Esophagus muscularis mucosa (tissue), 4 donors: ENCODE measurements around the gene LRRC75A. TPM values are rescaled to one million over a fixed set of nuclear protein-coding genes. Genes with fewer than 3 reads are reported as not detected.

Experiments used
- DNase-seq: peaks from one replicate; pipeline ENCODE4 v3.0.0-alpha.2; 2017; ENCODE audit errors: extremely low spot score
- H3K27ac ChIP-seq, 4 donors: fragments of 200-600 bp; sonication (generic); replicated peaks in 1 of 4; 1 replicate in 3 of 4; 2 replicates in 1 of 4; pipeline ENCODE4 v1.5.1; 2016 to 2019; ENCODE audit warnings: mild to moderate bottlenecking in 1 of 4
- H3K27me3 ChIP-seq, 4 donors: fragments of 200-600 bp; sonication (generic); one replicate each; pipeline versions ENCODE4 v1.5.1 to v1.6.0; 2016 to 2019
- H3K36me3 ChIP-seq, 4 donors: fragments of 200-600 bp; sonication (generic); one replicate each; pipeline ENCODE4 v1.5.1; 2016 to 2019
- H3K4me1 ChIP-seq, 4 donors: fragments of 200-600 bp; sonication (generic); one replicate each; pipeline ENCODE4 v1.5.1; 2016 to 2019
- H3K4me3 ChIP-seq, 4 donors: fragments of 200-600 bp; sonication (generic); 1 replicate in 2 of 4; 2 replicates in 2 of 4; pipeline ENCODE4 v1.5.1; 2016 to 2019; ENCODE audit warnings: mild to moderate bottlenecking in 4 of 4, moderate library complexity in 1 of 4
- H3K9me3 ChIP-seq, 4 donors: fragments of 200-600 bp; sonication (generic); 1 replicate in 3 of 4; 2 replicates in 1 of 4; pipeline ENCODE4 v1.5.1; 2016 to 2019
- EP300 ChIP-seq: sonication (generic); formaldehyde crosslinking; IDR thresholded peaks from one replicate; pipeline ENCODE4 v1.6.1; 2017; ENCODE audit warnings: antibody characterized with exemption
- POLR2A ChIP-seq: fragments of 450-650 bp; IDR thresholded peaks from one replicate; pipeline ENCODE4 v1.6.1; 2017; ENCODE audit warnings: antibody characterized with exemption, moderate library complexity, mild to moderate bottlenecking, low read depth
- POLR2AphosphoS5 ChIP-seq, 2 donors: sonication (generic); formaldehyde crosslinking; IDR thresholded peaks; one replicate each; pipeline ENCODE4 v1.6.1; 2017; ENCODE audit warnings: antibody characterized with exemption in 2 of 2
- WGBS: methylation state at CpG from one replicate; pipeline ENCODE4 v1.1.5; 2018; 5-methylcytosine and 5-hydroxymethylcytosine counted together
- intact Hi-C: fragments of 100-400 bp; cut with DNase I; formaldehyde crosslinking; loops from one replicate; pipeline ENCODE4 v1.15.1; 2023
- total RNA-seq, 4 donors: library from RNA; depleted of rRNA; stranded (reverse); fragments of >200 nt; gene quantifications; one replicate each; pipeline versions ENCODE4 v1.1.0 to v1.2.1, GENCODE V29; 2016
- TF ChIP-seq, protein P1 (sequence below), 3 experiments: fragments of 200-600 bp in 2 of 3; fragments of 450-650 bp in 1 of 3; sonication (generic) in 2 of 3; IDR thresholded peaks; one replicate each; pipeline ENCODE4 v1.5.1; 2017 to 2019; ENCODE audit warnings: antibody characterized with exemption in 3 of 3, mild to moderate bottlenecking in 2 of 3, moderate library complexity in 1 of 3

The LRRC75A gene
- total RNA-seq, 4 donors from 2014 or later, result 0.83 to 3.5 (median 2.0) TPM

GRCh38 chr17:16439303-16439791 is 52.6 kb downstream of the LRRC75A start:
- peaks cover 26 to 56% (median 53%) of the 10 kb centered on the region in 4 donors for H3K4me1 ChIP-seq
- no peaks in the 10 kb centered on the region for H3K27me3 ChIP-seq
- WGBS, result 4% methylated on average over 12 of the region's 25 CpGs
- no peaks in the 10 kb centered on the region for H3K9me3 ChIP-seq
- DNase-seq, result no peak
- TF ChIP-seq POLR2AphosphoS5 (IDR thresholded peaks at IDR 0.05) (no peak), POLR2A (no peak), EP300 (no peak)
- TF ChIP-seq, protein P1, sequence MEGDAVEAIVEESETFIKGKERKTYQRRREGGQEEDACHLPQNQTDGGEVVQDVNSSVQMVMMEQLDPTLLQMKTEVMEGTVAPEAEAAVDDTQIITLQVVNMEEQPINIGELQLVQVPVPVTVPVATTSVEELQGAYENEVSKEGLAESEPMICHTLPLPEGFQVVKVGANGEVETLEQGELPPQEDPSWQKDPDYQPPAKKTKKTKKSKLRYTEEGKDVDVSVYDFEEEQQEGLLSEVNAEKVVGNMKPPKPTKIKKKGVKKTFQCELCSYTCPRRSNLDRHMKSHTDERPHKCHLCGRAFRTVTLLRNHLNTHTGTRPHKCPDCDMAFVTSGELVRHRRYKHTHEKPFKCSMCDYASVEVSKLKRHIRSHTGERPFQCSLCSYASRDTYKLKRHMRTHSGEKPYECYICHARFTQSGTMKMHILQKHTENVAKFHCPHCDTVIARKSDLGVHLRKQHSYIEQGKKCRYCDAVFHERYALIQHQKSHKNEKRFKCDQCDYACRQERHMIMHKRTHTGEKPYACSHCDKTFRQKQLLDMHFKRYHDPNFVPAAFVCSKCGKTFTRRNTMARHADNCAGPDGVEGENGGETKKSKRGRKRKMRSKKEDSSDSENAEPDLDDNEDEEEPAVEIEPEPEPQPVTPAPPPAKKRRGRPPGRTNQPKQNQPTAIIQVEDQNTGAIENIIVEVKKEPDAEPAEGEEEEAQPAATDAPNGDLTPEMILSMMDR (IDR thresholded peaks at IDR 0.05), result no peak
- intact Hi-C loops, result loop anchor here (5.0 kb wide), 1 partner anchor 52 kb away; no protein-coding TSS in a partner anchor
- peak overlapping the region; percentile 71 to 85 (median 76) for H3K4me3 ChIP-seq
- H3K27ac ChIP-seq, result peak overlapping the region; percentile 78 to 88 (median 83)
- H3K36me3 ChIP-seq, result peaks cover 30 to 40% (median 37%) of the 10 kb centered on the region in 4 donors

- DNase-seq, result peak; percentile 99
- intact Hi-C loops, result loop anchor here (5.0 kb wide), 1 partner anchor 51 kb away; no protein-coding TSS in a partner anchor
- no peaks in the 10 kb centered on the region for H3K9me3 ChIP-seq
- WGBS, result 0% methylated on average over 16 of the region's 46 CpGs
- peaks cover 24 to 49% (median 48%) of the 10 kb centered on the region in 4 donors for H3K4me1 ChIP-seq
- H3K27me3 ChIP-seq, result no peaks in the 10 kb centered on the region
- peak overlapping the region; percentile 71 to 85 (median 76) for H3K4me3 ChIP-seq
- TF ChIP-seq POLR2AphosphoS5 (IDR thresholded peaks at IDR 0.05) (peak; percentile 91 to 94), POLR2A (peak; percentile 78), EP300 (no peak)
- TF ChIP-seq, protein P1 (IDR thresholded peaks at IDR 0.05), result peak in 1 of 3 experiments; percentile 25
- peaks cover 29 to 34% (median 31%) of the 10 kb centered on the region in 4 donors for H3K36me3 ChIP-seq
- H3K27ac ChIP-seq, result peak overlapping the region; percentile 78 to 88 (median 83)
These were observed 53.3 kb downstream of the LRRC75A start for GRCh38 chr17:16438557-16439302.

GRCh38 chr17:16438173-16438556 is 53.8 kb downstream of the LRRC75A start:
- intact Hi-C loops, result loop anchor here (5.0 kb wide), 1 partner anchor 51 kb away; no protein-coding TSS in a partner anchor
- H3K4me1 ChIP-seq, result peaks cover 20 to 44% (median 43%) of the 10 kb centered on the region in 4 donors
- no peaks in the 10 kb centered on the region for H3K9me3 ChIP-seq
- TF ChIP-seq POLR2A, result no peak
- no peak for TF ChIP-seq EP300
- TF ChIP-seq, protein P1 (IDR thresholded peaks at IDR 0.05), result no peak
- no peak for TF ChIP-seq POLR2AphosphoS5 (IDR thresholded peaks at IDR 0.05)
- H3K36me3 ChIP-seq, result peaks cover 24 to 30% (median 26%) of the 10 kb centered on the region in 4 donors
- no peaks in the 10 kb centered on the region for H3K27me3 ChIP-seq
- H3K4me3 ChIP-seq, result peak overlapping the region; percentile 71 to 85 (median 76)
- 27% methylated on average over 8 of the region's 8 CpGs for WGBS
- H3K27ac ChIP-seq, result peak overlapping the region; percentile 78 to 88 (median 83)
- no peak for DNase-seq

GRCh38 chr17:16437083-16437482 is 54.9 kb downstream of the LRRC75A start:
- Histone ChIP-seq H3K36me3 (peaks cover 14 to 21% (median 17%) of the 10 kb centered on the region in 4 donors), H3K4me3 (no peak overlapping the region), H3K27ac (no peak overlapping the region), H3K27me3 (no peaks in the 10 kb centered on the region), H3K9me3 (no peaks in the 10 kb centered on the region), H3K4me1 (peaks cover 20 to 33% (median 32%) of the 10 kb centered on the region in 4 donors)
- intact Hi-C loops, result loop anchor here (5.0 kb wide), 1 partner anchor 50 kb away; no protein-coding TSS in a partner anchor
- TF ChIP-seq POLR2A, result no peak
- no peak for TF ChIP-seq EP300
- TF ChIP-seq, protein P1 (IDR thresholded peaks at IDR 0.05), result no peak
- TF ChIP-seq POLR2AphosphoS5 (IDR thresholded peaks at IDR 0.05), result no peak
- 60% methylated on average over 2 of the region's 2 CpGs for WGBS
- DNase-seq, result no peak
